ENCODE results near the gene NOTUM.

The NOTUM gene

DNA sequence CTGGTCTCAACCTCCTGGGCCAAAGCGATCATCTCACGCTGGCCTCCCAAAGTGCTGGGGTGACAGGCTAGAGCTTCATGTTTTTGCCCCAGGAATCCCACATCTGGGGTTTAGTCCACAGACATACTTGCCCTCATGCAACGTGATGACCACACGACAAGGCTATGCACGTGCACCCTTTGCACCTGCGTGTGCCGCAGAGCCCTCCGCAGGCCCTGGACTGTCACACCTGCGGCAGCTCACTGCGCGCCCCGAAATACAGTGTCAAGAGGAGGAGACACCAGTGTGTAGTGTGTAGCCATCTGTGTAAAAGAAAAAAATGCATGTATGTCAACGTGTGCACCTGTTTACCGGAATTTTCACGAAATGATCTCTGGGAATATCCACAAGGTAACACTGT is 10.5 kb downstream of the NOTUM start:
- no CpG with 5 or more reads among the region's 15 CpGs for WGBS (ENCODE audit: extremely low coverage, insufficient coverage, insufficient read length)
- H4K12ac ChIP-seq (ENCODE audit: low read depth, low read length) = no peak overlapping the region
- H2BK12ac ChIP-seq (ENCODE audit: low read length) = no peak overlapping the region
- H4K8ac ChIP-seq (ENCODE audit: low read depth, low read length) = no peak overlapping the region
- no peak overlapping the region for H3K4me3 ChIP-seq (ENCODE audit: low read depth, low read length)
- no peaks in the 10 kb centered on the region for H3K79me1 ChIP-seq (ENCODE audit: low read length)
- no peak overlapping the region for H3K4me2 ChIP-seq (ENCODE audit: low read length)
- peaks cover 0 to 2% of the 10 kb centered on the region in 2 experiments for H3K4me1 ChIP-seq (ENCODE audit: control insufficient read depth in 1 of 2, insufficient read depth in 2 of 2, low read length in 2 of 2)
- no peak overlapping the region for H3K9ac ChIP-seq (ENCODE audit: low read length)
- H3K9me3 ChIP-seq (ENCODE audit: insufficient read depth, low read depth, low read length) = peaks cover 3% of the 10 kb centered on the region
- no peak overlapping the region for H3K27ac ChIP-seq (ENCODE audit: low read depth, low read length)
- H3K18ac ChIP-seq (ENCODE audit: low read length) = no peak overlapping the region
- no peak overlapping the region for H2AK5ac ChIP-seq (ENCODE audit: low read length)
- DNase-seq = peak; percentile 60 to 71
- H3K36me3 ChIP-seq (ENCODE audit: control insufficient read depth in 1 of 2, insufficient read depth in 2 of 2, low read length in 2 of 2) = no peaks in the 10 kb centered on the region
- H3K27me3 ChIP-seq (ENCODE audit: insufficient read depth, low read length) = no peaks in the 10 kb centered on the region
- H3K14ac ChIP-seq (ENCODE audit: low read length) = no peak overlapping the region
- no peak overlapping the region for H3K4ac ChIP-seq (ENCODE audit: low read depth, low read length)
- no peak overlapping the region for H4K91ac ChIP-seq (ENCODE audit: low read depth, low read length)
- no peak overlapping the region for H2BK5ac ChIP-seq (ENCODE audit: low read depth, low read length, poor library complexity)
- H3K79me2 ChIP-seq (ENCODE audit: control insufficient read depth, insufficient read depth, low read length, poor library complexity) = no peaks in the 10 kb centered on the region
- no peak overlapping the region for H3K23ac ChIP-seq (ENCODE audit: low read length)
- no peak overlapping the region for H2BK120ac ChIP-seq (ENCODE audit: insufficient read depth, low read length, poor library complexity)
- no peak overlapping the region for H2AFZ ChIP-seq (ENCODE audit: insufficient read depth, low read length, poor library complexity)

DNA sequence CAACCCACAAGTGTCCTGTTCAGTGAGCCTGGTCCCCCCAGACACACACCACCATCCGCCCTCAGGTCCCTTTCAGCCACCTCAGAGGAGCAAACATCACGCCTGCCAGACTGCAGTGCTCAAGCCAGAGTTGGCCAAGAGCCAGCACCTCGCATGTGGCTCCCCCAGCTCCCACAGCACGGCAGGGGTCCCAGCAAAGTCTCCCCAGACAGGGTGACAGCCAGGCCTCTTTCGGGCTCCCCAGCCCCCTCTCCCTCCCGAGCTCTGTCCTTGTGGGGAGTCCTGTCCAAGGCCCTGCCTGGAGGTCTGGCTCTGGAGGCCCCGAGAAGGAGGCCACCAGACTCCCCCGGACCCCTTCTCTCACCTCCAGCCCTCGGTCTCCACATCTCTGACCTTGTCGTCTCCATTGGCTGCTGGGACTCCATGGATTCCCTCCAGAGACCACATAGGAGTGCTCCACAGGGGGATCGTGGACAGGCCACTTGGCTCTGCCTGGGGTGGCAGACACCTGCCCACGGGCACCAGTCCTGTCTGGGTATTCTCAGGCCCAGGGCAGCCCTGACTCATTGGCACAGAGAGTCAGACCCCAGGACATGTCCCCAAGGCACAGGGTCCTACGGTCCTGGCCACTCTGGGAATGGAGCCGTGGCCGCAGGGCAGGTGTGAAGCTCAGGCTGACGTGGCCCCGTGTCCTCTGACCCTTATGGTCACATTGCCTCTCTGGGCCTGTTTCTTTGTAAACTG is 12.2 kb downstream of the NOTUM start:
- WGBS (ENCODE audit: extremely low coverage, insufficient coverage, insufficient read length) = no CpG with 5 or more reads among the region's 17 CpGs
- no peak overlapping the region for H2BK5ac ChIP-seq (ENCODE audit: low read depth, low read length, poor library complexity)

DNA sequence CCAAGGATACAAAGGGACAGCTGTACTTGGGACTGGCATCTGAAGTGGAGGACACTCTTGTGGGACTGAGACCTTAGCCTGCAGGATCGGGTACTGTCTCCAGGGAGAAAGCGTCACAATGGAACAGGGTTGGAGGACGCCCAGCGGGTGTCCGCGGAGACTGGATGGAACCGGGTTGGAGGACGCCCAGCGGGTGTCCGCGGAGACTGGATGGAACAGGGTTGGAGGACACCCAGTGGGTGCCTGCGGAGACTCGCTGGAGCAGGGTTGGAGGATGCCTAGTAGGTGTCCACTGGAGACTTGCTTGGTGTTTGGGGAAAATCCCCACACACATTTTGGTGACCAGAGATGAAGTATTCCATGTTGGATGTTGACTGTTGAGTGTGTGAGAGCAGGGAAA is 13.8 kb downstream of the NOTUM start, which contains the start of gene MYADML2:
Gene MYADML2, minus strand, starts transcription at position 45 of the 400 bp plus-strand sequence. CDS start 5,492 bp downstream, outside the sequence.
- Histone ChIP-seq H3K9me3 (ENCODE audit: insufficient read depth, low read depth, low read length) (peaks cover 3% of the 10 kb centered on the region), H3K27ac (ENCODE audit: low read depth, low read length) (no peak within 1 kb of the TSS), H4K8ac (ENCODE audit: low read depth, low read length) (no peak within 1 kb of the TSS), H3K23ac (ENCODE audit: low read length) (no peak within 1 kb of the TSS), H3K79me2 (ENCODE audit: control insufficient read depth, insufficient read depth, low read length, poor library complexity) (no peaks in the 10 kb centered on the region), H3K79me1 (ENCODE audit: low read length) (no peaks in the 10 kb centered on the region), H3K4me3 (ENCODE audit: low read depth, low read length) (peak within 1 kb of the TSS; percentile 9), H2AK5ac (ENCODE audit: low read length) (no peak within 1 kb of the TSS), H3K4ac (ENCODE audit: low read depth, low read length) (no peak within 1 kb of the TSS), H2AFZ (ENCODE audit: insufficient read depth, low read length, poor library complexity) (no peak within 1 kb of the TSS), H2BK120ac (ENCODE audit: insufficient read depth, low read length, poor library complexity) (no peak within 1 kb of the TSS), H3K36me3 (ENCODE audit: control insufficient read depth in 1 of 2, insufficient read depth in 2 of 2, low read length in 2 of 2) (no peaks in the 10 kb centered on the region), H3K4me1 (ENCODE audit: control insufficient read depth in 1 of 2, insufficient read depth in 2 of 2, low read length in 2 of 2) (no peaks in the 10 kb centered on the region), H3K18ac (ENCODE audit: low read length) (no peak within 1 kb of the TSS), H4K12ac (ENCODE audit: low read depth, low read length) (no peak within 1 kb of the TSS), H4K91ac (ENCODE audit: low read depth, low read length) (no peak within 1 kb of the TSS), H3K27me3 (ENCODE audit: insufficient read depth, low read length) (no peaks in the 10 kb centered on the region), H3K9ac (ENCODE audit: low read length) (no peak within 1 kb of the TSS), H2BK12ac (ENCODE audit: low read length) (no peak within 1 kb of the TSS), H3K4me2 (ENCODE audit: low read length) (no peak within 1 kb of the TSS), H3K14ac (ENCODE audit: low read length) (no peak within 1 kb of the TSS), H2BK5ac (ENCODE audit: low read depth, low read length, poor library complexity) (no peak within 1 kb of the TSS)
- WGBS (ENCODE audit: extremely low coverage, insufficient coverage, insufficient read length) = no CpG with 5 or more reads among the region's 13 CpGs
- no peak for DNase-seq

More for the DNA sequence above, 12.2 kb downstream of the NOTUM start:
- Histone ChIP-seq H3K4ac (ENCODE audit: low read depth, low read length) (no peak overlapping the region), H3K36me3 (ENCODE audit: control insufficient read depth in 1 of 2, insufficient read depth in 2 of 2, low read length in 2 of 2) (no peaks in the 10 kb centered on the region), H3K79me1 (ENCODE audit: low read length) (no peaks in the 10 kb centered on the region), H4K12ac (ENCODE audit: low read depth, low read length) (no peak overlapping the region), H2BK12ac (ENCODE audit: low read length) (no peak overlapping the region), H2AFZ (ENCODE audit: insufficient read depth, low read length, poor library complexity) (no peak overlapping the region), H3K27ac (ENCODE audit: low read depth, low read length) (no peak overlapping the region), H3K23ac (ENCODE audit: low read length) (no peak overlapping the region), H3K4me3 (ENCODE audit: low read depth, low read length) (no peak overlapping the region), H2AK5ac (ENCODE audit: low read length) (no peak overlapping the region), H4K91ac (ENCODE audit: low read depth, low read length) (no peak overlapping the region), H3K18ac (ENCODE audit: low read length) (no peak overlapping the region), H3K9ac (ENCODE audit: low read length) (no peak overlapping the region), H3K4me2 (ENCODE audit: low read length) (no peak overlapping the region), H3K9me3 (ENCODE audit: insufficient read depth, low read depth, low read length) (peaks cover 3% of the 10 kb centered on the region), H2BK120ac (ENCODE audit: insufficient read depth, low read length, poor library complexity) (no peak overlapping the region), H3K4me1 (ENCODE audit: control insufficient read depth in 1 of 2, insufficient read depth in 2 of 2, low read length in 2 of 2) (no peaks in the 10 kb centered on the region), H3K27me3 (ENCODE audit: insufficient read depth, low read length) (no peaks in the 10 kb centered on the region), H3K14ac (ENCODE audit: low read length) (no peak overlapping the region), H3K79me2 (ENCODE audit: control insufficient read depth, insufficient read depth, low read length, poor library complexity) (no peaks in the 10 kb centered on the region), H4K8ac (ENCODE audit: low read depth, low read length) (no peak overlapping the region)
- peak; percentile 58 to 59 for DNase-seq

DNA sequence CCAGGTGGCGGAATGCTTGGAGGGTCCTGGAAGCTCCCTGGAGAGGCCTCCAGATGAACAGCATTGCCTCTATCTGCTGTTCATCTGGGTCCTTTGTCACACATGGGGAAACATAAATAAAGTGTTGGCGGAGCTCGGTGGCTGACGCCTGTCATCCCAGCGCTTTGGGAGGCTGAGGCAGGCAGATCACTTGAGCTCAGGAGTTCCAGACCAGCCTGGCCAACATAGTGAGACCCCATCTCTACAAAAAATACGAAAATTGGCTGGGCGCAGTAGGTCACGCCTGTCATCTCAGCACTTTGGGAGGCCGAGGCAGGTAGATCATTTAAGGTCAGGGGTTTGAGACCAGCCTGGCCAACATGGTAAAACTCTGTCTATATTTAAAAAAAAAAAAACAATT is 16.1 kb downstream of the NOTUM start:
- H3K18ac ChIP-seq (ENCODE audit: low read length) = no peak overlapping the region

More for the DNA sequence above, 16.1 kb downstream of the NOTUM start:
- Histone ChIP-seq H3K4me3 (ENCODE audit: low read depth, low read length) (no peak overlapping the region), H4K91ac (ENCODE audit: low read depth, low read length) (no peak overlapping the region), H3K36me3 (ENCODE audit: control insufficient read depth in 1 of 2, insufficient read depth in 2 of 2, low read length in 2 of 2) (no peaks in the 10 kb centered on the region), H3K23ac (ENCODE audit: low read length) (no peak overlapping the region), H4K8ac (ENCODE audit: low read depth, low read length) (no peak overlapping the region), H3K27ac (ENCODE audit: low read depth, low read length) (no peak overlapping the region), H2AFZ (ENCODE audit: insufficient read depth, low read length, poor library complexity) (no peak overlapping the region), H3K27me3 (ENCODE audit: insufficient read depth, low read length) (no peaks in the 10 kb centered on the region), H4K12ac (ENCODE audit: low read depth, low read length) (no peak overlapping the region), H2BK120ac (ENCODE audit: insufficient read depth, low read length, poor library complexity) (no peak overlapping the region), H2AK5ac (ENCODE audit: low read length) (no peak overlapping the region), H2BK12ac (ENCODE audit: low read length) (no peak overlapping the region), H3K4me2 (ENCODE audit: low read length) (no peak overlapping the region), H3K79me1 (ENCODE audit: low read length) (no peaks in the 10 kb centered on the region), H3K79me2 (ENCODE audit: control insufficient read depth, insufficient read depth, low read length, poor library complexity) (no peaks in the 10 kb centered on the region), H3K14ac (ENCODE audit: low read length) (no peak overlapping the region), H3K9me3 (ENCODE audit: insufficient read depth, low read depth, low read length) (peaks cover 3% of the 10 kb centered on the region), H3K4me1 (ENCODE audit: control insufficient read depth in 1 of 2, insufficient read depth in 2 of 2, low read length in 2 of 2) (no peaks in the 10 kb centered on the region), H3K4ac (ENCODE audit: low read depth, low read length) (no peak overlapping the region), H3K9ac (ENCODE audit: low read length) (no peak overlapping the region), H2BK5ac (ENCODE audit: low read depth, low read length, poor library complexity) (no peak overlapping the region)
- no CpG with 5 or more reads among the region's 9 CpGs for WGBS (ENCODE audit: extremely low coverage, insufficient coverage, insufficient read length)
- DNase-seq = no peak

Data from trophoblast cell (in vitro differentiated cells and primary cell).